Measurements from ENCODE around the gene PRKAR1B.

PRKAR1B gene

DNA sequence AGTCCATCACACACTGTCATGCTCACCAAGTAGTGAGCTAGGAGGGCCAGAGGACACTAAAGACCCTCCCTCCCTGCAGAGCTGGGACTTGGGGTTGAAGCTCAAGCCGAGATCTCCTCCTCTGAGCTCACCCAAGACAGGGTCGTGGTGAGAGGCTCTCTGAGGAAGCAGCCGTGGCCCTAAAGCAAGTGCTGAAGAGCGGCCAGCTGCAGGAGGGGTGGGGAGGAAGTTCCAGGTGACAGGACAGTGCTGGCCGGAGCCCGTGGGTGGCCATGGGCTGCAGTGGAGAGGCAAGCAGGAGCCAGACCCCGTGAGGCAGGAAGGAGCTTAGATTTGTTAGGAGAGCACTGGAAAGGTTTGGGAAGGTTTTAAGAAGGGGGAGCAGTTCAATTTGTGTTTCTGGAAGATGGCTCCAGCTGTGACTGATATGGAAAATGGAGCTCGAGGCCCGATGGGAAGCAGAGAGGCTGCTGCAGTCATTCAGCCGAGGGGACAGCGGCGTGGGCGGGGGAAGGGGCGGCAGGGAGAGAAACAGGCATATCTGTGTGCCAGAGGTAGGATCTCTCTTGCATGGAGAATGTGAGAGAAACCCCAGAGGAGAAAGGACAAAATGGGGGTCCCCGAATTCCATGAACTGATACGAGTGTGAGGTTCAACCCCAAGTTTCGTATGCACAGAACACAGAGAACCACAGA is 27.5 kb downstream of the PRKAR1B start:
- no peak overlapping the region for H2AFZ ChIP-seq (ENCODE audit: low read depth, low read length)
- H3K4me3 ChIP-seq (ENCODE audit: low read length): no peak overlapping the region
- H3K4me1 ChIP-seq (ENCODE audit: insufficient read depth, low read length): no peaks in the 10 kb centered on the region
- no peaks in the 10 kb centered on the region for H3K36me3 ChIP-seq (ENCODE audit: insufficient read depth, low read length)
- no peaks in the 10 kb centered on the region for H3K27me3 ChIP-seq (ENCODE audit: insufficient read depth, low read length)
- H3K9me3 ChIP-seq (ENCODE audit: low read length): no peaks in the 10 kb centered on the region

DNA sequence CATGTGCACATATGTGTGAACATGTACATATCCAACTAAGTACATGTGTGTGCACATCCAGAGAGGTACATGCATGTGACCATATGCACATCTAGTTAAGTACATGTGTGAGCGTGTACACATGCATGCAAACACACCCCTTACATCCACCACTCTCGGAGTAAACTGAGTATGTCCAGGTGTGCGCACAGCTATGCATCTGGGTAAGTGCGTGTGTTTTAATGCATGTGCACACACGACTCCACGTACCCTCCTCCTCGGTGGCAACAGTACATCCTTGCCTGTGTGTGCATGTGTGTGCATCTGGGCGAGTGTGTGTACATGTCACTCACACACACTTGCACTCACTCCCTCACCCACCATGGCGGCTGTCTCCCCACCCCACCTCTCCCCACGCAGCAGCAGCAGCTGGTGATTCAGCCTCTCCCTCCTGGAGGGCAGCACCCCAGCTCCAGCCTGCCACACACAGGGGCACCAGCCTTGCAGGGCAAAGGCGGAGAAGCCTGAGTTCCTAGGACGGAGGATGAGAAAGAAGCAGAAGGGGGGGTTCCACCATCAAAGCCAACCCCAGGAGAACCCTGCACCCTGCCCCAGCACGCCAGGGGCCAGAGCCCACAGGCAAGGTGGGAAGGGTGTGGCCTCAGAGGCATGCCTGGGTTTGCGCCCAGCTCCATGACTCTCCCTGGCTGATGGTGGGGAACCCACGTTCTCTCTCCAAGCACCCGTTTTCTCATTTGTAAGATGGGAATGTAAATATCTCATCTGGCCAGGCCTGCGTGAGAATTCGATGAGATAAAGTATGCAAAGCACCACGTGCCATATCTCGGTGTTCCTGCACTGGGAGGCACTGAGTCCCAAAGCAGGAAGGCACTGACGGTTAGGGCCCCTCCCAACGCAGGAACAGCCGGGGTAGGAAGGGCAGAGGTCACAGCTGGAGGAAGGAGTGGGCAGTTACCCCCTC is 28.3 kb downstream of the PRKAR1B start:
- H3K27me3 ChIP-seq (ENCODE audit: insufficient read depth, low read length): no peaks in the 10 kb centered on the region
- H3K36me3 ChIP-seq (ENCODE audit: insufficient read depth, low read length): no peaks in the 10 kb centered on the region
- no peak overlapping the region for H2AFZ ChIP-seq (ENCODE audit: low read depth, low read length)
- no peak overlapping the region for H3K4me3 ChIP-seq (ENCODE audit: low read length)
- no peaks in the 10 kb centered on the region for H3K4me1 ChIP-seq (ENCODE audit: insufficient read depth, low read length)
- H3K9me3 ChIP-seq (ENCODE audit: low read length): no peaks in the 10 kb centered on the region

DNA sequence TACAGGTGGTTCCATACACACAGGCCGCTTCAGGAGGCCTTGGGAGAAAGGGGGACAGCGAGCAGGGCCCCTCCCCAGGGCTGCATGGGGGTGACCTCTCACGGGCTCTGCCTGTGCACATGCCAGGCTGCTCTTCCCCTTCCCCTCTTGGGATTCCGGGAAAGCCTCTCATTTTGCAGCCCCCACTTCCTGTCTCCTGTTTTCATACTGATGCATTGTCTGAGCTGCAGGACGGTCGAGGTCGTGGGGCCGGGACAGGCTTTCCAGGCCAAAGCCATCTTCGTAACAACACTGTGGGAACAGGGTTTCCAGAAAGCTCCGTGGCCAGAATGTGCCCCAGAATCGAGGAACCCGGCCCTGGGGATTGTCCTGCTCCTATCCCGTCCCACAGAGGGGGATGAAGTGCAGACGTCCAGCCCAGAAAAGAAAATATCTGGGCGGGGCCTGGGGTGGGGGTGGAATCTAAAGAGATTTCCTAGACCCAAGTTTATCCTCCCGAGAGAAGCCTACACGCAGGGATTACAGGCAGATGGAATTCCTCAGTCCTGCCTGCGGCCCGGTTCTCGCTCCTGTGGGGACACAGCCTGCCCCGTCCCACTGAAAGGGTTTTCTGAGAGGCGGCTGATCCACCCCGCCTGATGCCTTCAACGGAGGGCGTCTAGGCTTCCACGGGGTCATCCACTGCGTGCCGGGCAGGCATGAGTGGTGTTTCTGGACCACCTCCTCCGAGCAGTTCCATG is 30.1 kb downstream of the PRKAR1B start:
- H3K36me3 ChIP-seq (ENCODE audit: insufficient read depth, low read length): no peaks in the 10 kb centered on the region
- H3K9me3 ChIP-seq (ENCODE audit: low read length): no peaks in the 10 kb centered on the region
- no peaks in the 10 kb centered on the region for H3K27me3 ChIP-seq (ENCODE audit: insufficient read depth, low read length)
- no peaks in the 10 kb centered on the region for H3K4me1 ChIP-seq (ENCODE audit: insufficient read depth, low read length)
- no peak overlapping the region for H3K4me3 ChIP-seq (ENCODE audit: low read length)
- no peak overlapping the region for H2AFZ ChIP-seq (ENCODE audit: low read depth, low read length)

- Histone ChIP-seq H3K27me3 (ENCODE audit: insufficient read depth, low read length) (no peaks in the 10 kb centered on the region), H3K4me1 (ENCODE audit: insufficient read depth, low read length) (no peaks in the 10 kb centered on the region), H3K36me3 (ENCODE audit: insufficient read depth, low read length) (no peaks in the 10 kb centered on the region), H3K9me3 (ENCODE audit: low read length) (peaks cover 3% of the 10 kb centered on the region), H2AFZ (ENCODE audit: low read depth, low read length) (no peak overlapping the region), H3K4me3 (ENCODE audit: low read length) (no peak overlapping the region)
These were observed 30.7 kb downstream of the PRKAR1B start for GRCh38 chr7:696426-696811.

DNA sequence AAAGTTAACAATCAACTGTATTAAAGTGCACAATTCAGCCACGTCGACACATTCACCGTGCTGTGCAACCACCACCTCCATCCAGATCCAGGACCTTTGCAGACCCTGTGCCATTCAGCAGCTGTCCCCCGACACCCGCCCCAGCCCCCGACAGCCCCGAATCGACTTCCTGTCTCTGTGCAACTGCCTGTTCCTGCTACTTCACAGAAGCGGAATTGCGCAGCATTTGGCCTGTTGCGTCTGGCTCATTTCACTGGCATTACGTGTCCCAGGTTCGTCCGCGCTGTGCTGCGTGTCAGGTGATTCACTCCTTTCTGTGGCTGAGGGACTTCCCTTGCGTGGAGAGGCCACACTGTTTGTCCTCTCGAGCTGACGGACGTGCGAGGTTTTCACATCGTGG is 33.8 kb downstream of the PRKAR1B start:
- Histone ChIP-seq H3K4me3 (ENCODE audit: low read length) (no peak overlapping the region), H3K27me3 (ENCODE audit: insufficient read depth, low read length) (no peaks in the 10 kb centered on the region), H3K4me1 (ENCODE audit: insufficient read depth, low read length) (no peaks in the 10 kb centered on the region), H3K36me3 (ENCODE audit: insufficient read depth, low read length) (no peaks in the 10 kb centered on the region), H2AFZ (ENCODE audit: low read depth, low read length) (no peak overlapping the region), H3K9me3 (ENCODE audit: low read length) (peaks cover 12% of the 10 kb centered on the region)

DNA sequence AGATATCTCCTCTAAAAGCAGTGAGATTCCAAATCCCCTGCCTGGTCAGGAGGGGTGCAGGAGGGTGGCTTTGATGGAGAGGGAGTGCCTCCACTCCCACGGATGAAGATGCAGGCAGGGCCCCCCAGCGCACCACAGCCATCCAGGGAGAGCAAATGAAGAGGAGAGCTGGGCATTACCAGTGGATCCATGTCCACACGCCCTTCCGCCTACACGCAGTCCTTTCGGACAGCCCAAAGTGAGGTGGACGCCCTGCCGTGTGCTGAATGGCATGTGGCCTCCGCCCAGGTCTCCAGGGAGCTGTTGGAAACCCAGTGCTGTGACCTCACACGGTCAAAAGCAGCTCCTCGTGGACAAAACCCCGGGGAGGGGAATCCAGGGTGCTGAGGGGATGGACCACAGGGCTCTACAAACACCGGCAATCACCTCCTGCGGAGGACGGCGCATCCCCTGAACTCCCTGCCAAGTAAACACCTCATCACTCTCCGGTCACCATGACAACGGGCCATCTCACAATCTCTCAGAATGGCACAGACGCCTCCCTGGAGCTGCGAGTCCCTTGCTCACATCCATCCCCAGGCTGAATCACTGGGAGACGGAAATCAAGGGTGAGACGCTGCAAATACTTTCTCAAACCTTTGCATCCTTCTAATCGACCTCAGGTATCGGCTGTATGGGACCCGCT is 35.6 kb downstream of the PRKAR1B start:
- no peaks in the 10 kb centered on the region for H3K36me3 ChIP-seq (ENCODE audit: insufficient read depth, low read length)
- H3K9me3 ChIP-seq (ENCODE audit: low read length): peaks cover 14% of the 10 kb centered on the region
- H2AFZ ChIP-seq (ENCODE audit: low read depth, low read length): no peak overlapping the region
- no peaks in the 10 kb centered on the region for H3K27me3 ChIP-seq (ENCODE audit: insufficient read depth, low read length)
- H3K4me3 ChIP-seq (ENCODE audit: low read length): no peak overlapping the region
- H3K4me1 ChIP-seq (ENCODE audit: insufficient read depth, low read length): no peaks in the 10 kb centered on the region

GRCh38 chr7:690478-691360 is 36.4 kb downstream of the PRKAR1B start:
- Histone ChIP-seq H3K4me3 (ENCODE audit: low read length) (no peak overlapping the region), H2AFZ (ENCODE audit: low read depth, low read length) (no peak overlapping the region), H3K27me3 (ENCODE audit: insufficient read depth, low read length) (no peaks in the 10 kb centered on the region), H3K4me1 (ENCODE audit: insufficient read depth, low read length) (no peaks in the 10 kb centered on the region), H3K36me3 (ENCODE audit: insufficient read depth, low read length) (no peaks in the 10 kb centered on the region), H3K9me3 (ENCODE audit: low read length) (peaks cover 14% of the 10 kb centered on the region)

- Histone ChIP-seq H3K27me3 (ENCODE audit: insufficient read depth, low read length) (no peaks in the 10 kb centered on the region), H2AFZ (ENCODE audit: low read depth, low read length) (no peak overlapping the region), H3K36me3 (ENCODE audit: insufficient read depth, low read length) (no peaks in the 10 kb centered on the region), H3K9me3 (ENCODE audit: low read length) (peaks cover 12% of the 10 kb centered on the region), H3K4me3 (ENCODE audit: low read length) (no peak overlapping the region), H3K4me1 (ENCODE audit: insufficient read depth, low read length) (no peaks in the 10 kb centered on the region)
These were observed 41.5 kb downstream of the PRKAR1B start for GRCh38 chr7:685540-685939.

GRCh38 chr7:684416-684815 is 42.7 kb downstream of the PRKAR1B start:
- no peaks in the 10 kb centered on the region for H3K27me3 ChIP-seq (ENCODE audit: insufficient read depth, low read length)
- H3K9me3 ChIP-seq (ENCODE audit: low read length): peaks cover 12% of the 10 kb centered on the region
- no peaks in the 10 kb centered on the region for H3K4me1 ChIP-seq (ENCODE audit: insufficient read depth, low read length)
- no peak overlapping the region for H3K4me3 ChIP-seq (ENCODE audit: low read length)
- H2AFZ ChIP-seq (ENCODE audit: low read depth, low read length): no peak overlapping the region
- H3K36me3 ChIP-seq (ENCODE audit: insufficient read depth, low read length): no peaks in the 10 kb centered on the region

- Histone ChIP-seq H3K4me1 (ENCODE audit: insufficient read depth, low read length) (no peaks in the 10 kb centered on the region), H3K9me3 (ENCODE audit: low read length) (peaks cover 12% of the 10 kb centered on the region), H3K36me3 (ENCODE audit: insufficient read depth, low read length) (no peaks in the 10 kb centered on the region), H3K27me3 (ENCODE audit: insufficient read depth, low read length) (no peaks in the 10 kb centered on the region), H3K4me3 (ENCODE audit: low read length) (no peak overlapping the region), H2AFZ (ENCODE audit: low read depth, low read length) (no peak overlapping the region)
These were observed 43.4 kb downstream of the PRKAR1B start for GRCh38 chr7:683526-684205.

DNA sequence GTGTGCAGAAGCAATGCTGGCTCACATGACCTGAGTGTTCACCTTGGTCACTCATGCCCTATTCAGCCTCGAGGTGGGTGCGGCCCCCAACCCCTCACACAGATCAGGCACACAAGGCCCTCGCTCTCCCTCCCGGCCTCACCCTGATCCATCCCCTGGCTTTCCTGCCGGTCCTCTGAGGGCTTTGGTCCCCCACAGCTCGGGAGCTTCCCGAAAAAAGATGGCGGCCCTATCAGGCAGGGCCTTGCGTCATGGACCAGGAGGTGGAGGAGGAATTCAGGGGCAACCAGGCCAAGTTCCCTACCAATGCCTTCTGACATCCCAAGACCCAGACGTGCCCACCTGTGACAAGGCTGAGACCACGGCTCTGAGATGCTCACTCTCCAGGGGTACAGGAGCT is 44.3 kb downstream of the PRKAR1B start:
- Histone ChIP-seq H3K9me3 (ENCODE audit: low read length) (peaks cover 8% of the 10 kb centered on the region), H3K4me1 (ENCODE audit: insufficient read depth, low read length) (no peaks in the 10 kb centered on the region), H2AFZ (ENCODE audit: low read depth, low read length) (no peak overlapping the region), H3K4me3 (ENCODE audit: low read length) (no peak overlapping the region), H3K27me3 (ENCODE audit: insufficient read depth, low read length) (no peaks in the 10 kb centered on the region), H3K36me3 (ENCODE audit: insufficient read depth, low read length) (no peaks in the 10 kb centered on the region)

All from neuron (in vitro differentiated cells).